Measurements from ENCODE around the gene STK32A.

The STK32A gene

GRCh38 chr5:147413266-147413665, 178.4 kb downstream of the STK32A start:
- in situ Hi-C loops (cut with MboI; ENCODE audit: low sequenced_read_pairs) = no loop called here

DNA sequence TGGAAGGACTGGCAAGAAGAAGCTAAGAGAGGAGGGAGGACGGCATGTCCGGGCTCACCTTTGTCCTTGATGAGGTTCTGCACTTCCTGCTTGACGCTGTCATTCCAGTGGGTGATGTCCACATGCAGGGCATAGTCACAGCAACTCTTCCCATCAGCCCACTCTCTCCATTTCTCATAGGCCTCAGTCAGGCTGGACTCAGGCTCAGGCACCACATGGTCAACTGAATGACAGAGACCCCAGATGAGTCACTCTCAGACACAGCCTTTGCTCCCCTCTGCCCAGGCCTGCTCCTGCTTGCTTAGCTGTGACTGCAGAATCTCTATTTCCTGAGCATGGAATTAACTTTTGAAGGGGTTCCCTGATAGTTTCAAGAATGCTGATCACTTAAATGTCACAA, 180.8 kb downstream of the STK32A start:
- in situ Hi-C loops (cut with MboI; ENCODE audit: low sequenced_read_pairs) = no loop called here

DNA sequence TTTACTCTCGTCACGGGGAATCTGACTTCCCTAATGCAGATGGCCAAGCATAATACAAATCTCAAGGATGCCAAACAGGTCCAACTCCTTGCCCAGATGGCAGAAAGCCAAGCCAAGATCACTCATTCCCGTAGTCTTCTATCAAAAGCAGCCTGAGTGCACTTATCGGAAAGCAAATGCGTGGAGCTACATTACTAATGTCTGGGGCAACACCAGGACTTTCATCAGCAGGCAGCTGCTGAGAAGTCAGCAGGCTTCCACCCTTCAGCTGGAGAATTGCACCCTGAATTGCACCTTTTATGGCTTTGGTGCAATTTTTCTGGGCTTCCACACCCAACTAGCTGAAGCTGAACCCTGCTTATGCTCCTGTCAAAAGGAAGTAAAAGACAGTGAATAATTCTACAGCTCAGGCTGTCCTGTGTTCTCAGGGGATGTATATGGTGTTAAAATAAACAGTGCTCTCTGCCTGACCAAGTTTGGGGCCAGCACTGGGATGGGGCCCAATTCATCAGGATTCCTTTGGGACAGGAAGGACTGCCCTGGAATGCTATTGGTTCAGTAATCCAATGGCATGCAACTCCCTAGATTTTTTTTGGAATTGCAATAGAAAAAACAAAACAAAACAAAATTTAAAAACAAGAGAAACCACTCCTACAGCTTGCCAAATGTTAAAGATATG, 182.4 kb downstream of the STK32A start:
- in situ Hi-C loops (cut with MboI; ENCODE audit: low sequenced_read_pairs) = no loop called here

DNA sequence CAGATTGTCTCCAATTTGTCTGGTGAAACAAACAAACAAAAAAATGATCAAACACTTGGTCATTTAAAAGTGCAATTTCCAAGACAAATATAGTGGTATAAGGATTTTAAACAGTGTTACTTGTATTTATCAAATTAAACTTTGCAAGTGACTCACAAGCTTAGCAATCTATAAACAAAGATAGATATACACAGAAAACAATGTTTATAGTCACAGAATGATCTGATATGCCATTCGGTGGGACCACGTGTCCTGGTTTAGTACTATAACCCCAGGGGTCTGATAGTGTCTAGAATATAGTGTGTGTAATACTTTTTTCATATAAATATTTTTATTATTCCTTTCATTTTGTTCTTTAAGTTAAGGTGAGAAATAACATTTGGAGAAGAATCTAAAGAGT, 183.8 kb downstream of the STK32A start:
- in situ Hi-C loops (cut with MboI; ENCODE audit: low sequenced_read_pairs) = no loop called here

DNA sequence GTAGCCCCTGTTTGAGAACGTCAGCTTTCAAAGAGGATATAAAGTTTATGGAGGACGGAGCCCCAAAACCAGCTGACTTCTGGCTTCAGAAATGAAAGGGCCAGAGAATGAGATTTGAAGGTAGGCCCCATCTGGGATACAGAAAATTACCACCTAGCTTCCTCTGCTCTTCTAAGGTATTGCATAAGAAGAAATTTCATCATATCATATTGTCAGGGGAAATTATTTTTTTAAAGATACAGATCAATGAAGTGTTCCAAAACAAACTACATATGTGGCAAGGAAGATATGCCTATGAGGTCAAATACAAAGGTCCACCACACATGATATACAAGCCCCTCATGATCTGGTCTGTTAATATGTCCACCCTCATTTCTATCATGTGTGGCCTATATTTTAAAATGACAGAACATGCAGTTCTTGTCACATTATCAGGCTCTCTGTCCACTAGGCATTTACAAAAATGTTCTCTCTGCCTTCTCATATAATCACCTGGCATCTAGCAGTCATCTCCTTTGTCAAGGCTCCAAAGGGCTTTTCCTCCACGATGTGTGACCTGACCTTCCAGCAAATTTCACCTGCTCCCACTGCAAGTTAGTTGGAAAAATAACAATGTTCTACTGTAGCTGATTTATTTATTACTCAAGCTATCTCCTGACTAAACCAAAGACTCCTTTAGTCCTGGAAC, 192.0 kb downstream of the STK32A start:
- in situ Hi-C loops (cut with MboI; ENCODE audit: low sequenced_read_pairs) = no loop called here

- in situ Hi-C loops (cut with MboI; ENCODE audit: low sequenced_read_pairs) = no loop called here
Observed at GRCh38 chr5:147427521-147428401, 192.9 kb downstream of the STK32A start.

DNA sequence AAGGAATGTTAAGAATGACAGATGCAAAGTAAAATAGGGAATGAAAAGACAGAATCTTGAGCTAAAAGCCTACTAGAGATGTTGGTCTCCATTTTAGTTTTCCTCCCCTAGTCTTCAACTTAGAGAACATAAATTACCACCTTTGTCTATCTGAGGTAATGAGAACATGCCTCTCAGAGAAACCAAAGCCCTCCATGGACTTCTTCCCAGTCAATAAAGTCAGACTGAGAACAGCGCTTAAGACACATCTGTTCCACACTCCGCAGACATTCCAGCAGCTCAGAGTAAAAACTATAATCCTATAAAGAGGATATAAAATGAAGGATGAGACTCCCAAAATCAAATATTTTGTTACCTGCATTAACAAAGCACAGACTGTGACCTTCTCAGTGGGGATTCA, 195.8 kb downstream of the STK32A start:
- in situ Hi-C loops (cut with MboI; ENCODE audit: low sequenced_read_pairs) = no loop called here

GRCh38 chr5:147431586-147431985, 196.8 kb downstream of the STK32A start:
- in situ Hi-C loops (cut with MboI; ENCODE audit: low sequenced_read_pairs) = no loop called here

DNA sequence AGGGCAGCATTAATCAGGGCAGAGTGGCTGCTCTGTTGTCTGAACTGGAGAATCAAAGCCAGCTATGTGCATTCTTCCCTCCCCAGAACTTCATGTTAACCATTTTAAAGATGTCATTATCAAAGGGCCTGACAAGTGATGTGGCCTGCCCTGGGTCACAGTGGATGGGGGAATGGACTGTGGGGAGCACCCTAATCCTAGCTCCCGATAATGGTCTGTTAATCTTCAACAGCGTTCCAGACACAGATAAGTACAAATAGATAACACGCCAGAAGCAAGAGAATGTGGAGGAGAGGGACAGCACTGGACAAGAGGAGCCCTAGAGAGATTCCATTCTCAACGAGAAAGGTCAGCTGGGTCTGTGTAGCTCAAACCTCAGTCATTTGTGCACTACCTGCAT, 197.5 kb downstream of the STK32A start:
- in situ Hi-C loops (cut with MboI; ENCODE audit: low sequenced_read_pairs) = no loop called here

GRCh38 chr5:147434049-147434448, 199.2 kb downstream of the STK32A start:
- in situ Hi-C loops (cut with MboI; ENCODE audit: low sequenced_read_pairs) = no loop called here

DNA sequence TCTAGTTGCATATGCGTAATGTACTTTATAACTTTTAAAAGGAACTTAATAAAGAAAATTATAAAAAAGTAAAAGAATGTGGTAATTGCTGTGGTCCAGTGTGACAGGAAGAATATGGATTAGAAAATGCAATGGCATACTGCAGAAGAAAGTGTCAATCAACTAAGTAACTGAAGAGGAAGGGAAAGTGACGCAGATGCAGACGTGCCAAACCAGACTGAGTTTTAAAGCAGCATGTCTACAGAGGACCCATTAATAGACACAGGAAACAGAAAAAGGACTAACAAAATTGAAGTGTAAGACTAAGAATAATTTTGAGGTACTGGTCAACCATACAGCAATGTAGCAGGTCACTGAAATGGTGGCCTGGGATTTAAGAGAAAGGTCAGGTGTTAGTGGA, 201.8 kb downstream of the STK32A start:
- in situ Hi-C loops (cut with MboI; ENCODE audit: low sequenced_read_pairs) = no loop called here

GRCh38 chr5:147437161-147437596, 202.4 kb downstream of the STK32A start:
- in situ Hi-C loops (cut with MboI; ENCODE audit: low sequenced_read_pairs) = no loop called here
